ENCODE results near the gene FMNL2.

Gene FMNL2

GRCh38 chr2:152337511-152337903 is 2.5 kb downstream of the FMNL2 start:
- DNase-seq, result no peak

DNA sequence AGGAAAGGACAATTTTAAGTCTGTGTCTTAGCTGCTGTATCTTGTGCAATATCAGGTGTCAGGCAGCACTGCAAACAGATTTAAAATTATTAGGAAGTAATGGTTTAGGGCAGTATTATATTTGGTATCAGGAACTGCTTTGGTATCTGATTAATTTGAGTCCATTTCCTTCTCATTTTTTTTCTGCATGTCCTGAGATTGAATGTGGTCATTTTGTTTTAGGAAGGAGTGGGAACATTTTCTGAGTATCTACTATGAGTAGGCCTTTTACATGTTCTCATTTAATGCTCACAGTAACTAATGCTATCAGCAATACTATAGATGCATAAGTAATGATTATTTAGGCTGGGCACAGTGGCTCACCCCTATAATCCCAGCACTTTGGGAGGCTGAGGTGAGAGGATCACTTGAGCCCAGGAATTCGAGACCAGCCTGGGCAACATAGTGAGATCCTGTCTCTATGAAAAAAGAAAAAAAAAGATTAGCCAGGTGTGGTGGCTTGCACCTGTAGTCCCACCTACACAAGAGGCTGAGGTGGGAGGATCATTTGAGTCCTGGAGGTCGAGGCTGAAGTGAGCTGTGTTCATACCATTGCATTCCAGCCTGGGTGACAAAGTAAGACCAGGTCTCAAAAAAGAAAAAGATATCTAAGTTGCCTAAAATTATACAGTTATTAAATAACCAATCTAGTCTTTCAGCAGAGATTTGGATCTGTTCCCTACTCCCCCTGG is 4.7 kb downstream of the FMNL2 start:
- no peak for DNase-seq

- no peak for DNase-seq
Observed at GRCh38 chr2:152342259-152343046, 7.5 kb downstream of the FMNL2 start.

GRCh38 chr2:152343426-152343825 is 8.5 kb downstream of the FMNL2 start:
- DNase-seq, result no peak

GRCh38 chr2:152344579-152345195 is 9.7 kb downstream of the FMNL2 start:
- no peak for DNase-seq

GRCh38 chr2:152347076-152347475 is 12.1 kb downstream of the FMNL2 start:
- DNase-seq, result no peak

GRCh38 chr2:152348388-152348787 is 13.4 kb downstream of the FMNL2 start:
- no peak for DNase-seq

DNA sequence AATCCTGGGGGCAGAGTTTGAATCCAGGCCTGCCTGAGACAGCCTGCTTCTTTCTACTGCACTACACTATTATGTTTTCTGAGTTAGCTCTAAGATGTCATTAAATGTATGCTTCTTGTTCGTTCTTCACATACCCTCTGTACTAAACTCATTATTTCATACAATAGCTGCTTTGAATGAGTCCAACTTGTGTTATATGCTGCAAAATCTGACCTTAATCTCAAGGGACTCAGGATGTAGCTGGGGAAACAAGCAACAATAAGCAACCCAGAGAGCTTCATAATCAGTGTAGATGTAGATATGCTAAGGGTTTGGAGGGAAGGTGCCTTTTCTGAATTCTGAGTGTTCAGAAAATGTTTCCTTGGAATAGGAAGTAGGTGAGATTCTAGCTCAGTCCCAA is 14.4 kb downstream of the FMNL2 start:
- no peak for DNase-seq

- DNase-seq, result no peak
Observed at GRCh38 chr2:152350155-152350679, 15.2 kb downstream of the FMNL2 start.

DNA sequence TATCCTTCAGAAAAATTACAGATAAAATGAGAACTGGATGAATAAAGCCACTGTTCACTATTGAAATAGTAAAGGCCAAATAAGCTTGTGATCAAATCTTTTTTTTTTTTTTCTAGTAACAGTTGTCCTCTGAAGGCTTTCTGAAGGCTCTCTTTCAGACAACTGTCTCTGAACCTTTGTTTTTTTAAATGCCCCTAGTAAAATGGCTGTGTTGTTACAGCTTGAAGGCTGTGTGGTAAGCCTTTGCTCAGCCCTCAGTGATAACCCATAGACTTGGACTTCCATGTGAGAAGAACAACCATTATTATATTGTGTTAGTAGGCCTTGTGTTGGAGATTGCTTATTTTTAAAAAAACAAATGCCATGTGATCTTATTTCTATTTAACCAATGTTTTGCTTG is 17.6 kb downstream of the FMNL2 start:
- DNase-seq, result peak in 1 of 51 donors; percentile 47

DNA sequence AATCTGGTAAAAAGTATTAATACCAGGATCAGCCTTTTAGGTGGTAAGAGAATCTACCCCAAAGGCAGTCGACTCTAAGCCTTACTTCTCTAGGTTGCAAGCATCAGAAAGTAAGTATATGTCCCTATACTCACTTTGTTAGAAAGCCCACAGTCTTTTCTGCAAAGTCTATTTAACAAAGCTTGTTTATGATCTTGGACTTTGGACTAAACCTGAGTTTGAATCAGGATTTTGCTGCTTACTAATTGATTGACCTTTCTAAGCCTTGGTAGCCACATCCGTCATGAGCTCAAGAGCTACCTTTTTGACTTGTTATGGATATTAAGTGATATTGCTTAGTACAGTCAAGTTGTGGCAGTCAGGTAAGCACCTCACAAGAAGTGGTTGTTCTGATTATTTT is 18.4 kb downstream of the FMNL2 start:
- DNase-seq, result no peak

GRCh38 chr2:152354069-152354755 is 19.2 kb downstream of the FMNL2 start:
- no peak for DNase-seq

DNA sequence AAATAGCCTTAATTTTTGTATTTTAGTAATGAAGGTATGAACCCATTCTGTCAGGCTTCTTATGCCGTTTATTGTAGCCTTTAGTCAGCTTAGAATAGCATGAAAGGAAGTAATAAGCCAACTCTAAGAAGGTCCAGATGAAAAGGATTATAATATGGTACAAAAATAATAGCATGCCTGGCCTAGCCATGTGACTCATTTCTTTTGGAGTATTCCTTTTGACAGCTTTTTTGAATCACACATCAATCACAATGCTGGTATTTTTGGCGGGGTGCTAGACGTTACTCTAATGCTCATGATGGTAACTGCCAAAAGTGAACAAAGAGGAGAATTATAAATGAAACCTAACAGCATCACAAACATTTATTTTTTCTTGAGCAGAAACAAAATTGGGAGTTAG is 19.9 kb downstream of the FMNL2 start:
- no peak for DNase-seq

- no peak for DNase-seq
Observed at GRCh38 chr2:152355409-152355831, 20.4 kb downstream of the FMNL2 start.

DNA sequence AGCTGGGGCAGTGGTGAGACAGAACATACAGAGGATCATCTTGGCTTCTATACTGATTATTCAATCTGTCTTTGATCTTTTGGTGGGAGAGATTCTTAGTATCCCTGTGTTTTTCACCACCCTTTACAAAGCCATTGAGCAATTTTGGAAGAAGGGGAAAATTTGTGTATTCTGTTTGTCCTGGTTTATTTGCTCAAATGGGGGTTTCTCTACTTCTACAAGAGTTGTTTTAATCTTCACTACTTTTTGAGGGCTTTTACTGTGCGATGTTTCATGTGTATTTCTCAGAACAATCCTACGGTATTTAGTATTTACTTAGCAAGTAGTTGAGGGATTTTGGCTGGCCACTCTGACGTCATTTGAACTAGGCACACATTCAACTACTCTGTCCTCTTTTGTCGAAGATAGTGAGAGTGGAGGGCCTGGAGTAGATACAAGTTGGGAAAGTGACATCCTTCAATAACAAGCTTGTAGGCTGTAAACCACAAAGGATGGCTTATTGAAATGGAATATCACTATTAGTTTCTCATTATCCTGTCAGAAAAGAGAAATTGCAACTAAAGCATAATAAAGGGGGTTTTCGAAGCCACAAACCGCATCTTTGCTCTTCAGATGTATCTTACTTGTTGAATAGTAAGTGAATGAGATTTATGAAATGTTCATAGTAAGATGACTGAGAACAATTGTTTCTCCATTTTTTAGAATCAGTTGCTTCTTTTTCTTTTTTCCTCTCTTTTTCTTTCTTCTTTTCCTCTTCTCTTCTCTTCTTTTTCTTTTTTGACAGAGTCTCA is 24.8 kb downstream of the FMNL2 start:
- no peak for DNase-seq

GRCh38 chr2:152363936-152364335 is 29.0 kb downstream of the FMNL2 start:
- no peak for DNase-seq

GRCh38 chr2:152367547-152368390 is 32.8 kb downstream of the FMNL2 start:
- no peak for DNase-seq

DNA sequence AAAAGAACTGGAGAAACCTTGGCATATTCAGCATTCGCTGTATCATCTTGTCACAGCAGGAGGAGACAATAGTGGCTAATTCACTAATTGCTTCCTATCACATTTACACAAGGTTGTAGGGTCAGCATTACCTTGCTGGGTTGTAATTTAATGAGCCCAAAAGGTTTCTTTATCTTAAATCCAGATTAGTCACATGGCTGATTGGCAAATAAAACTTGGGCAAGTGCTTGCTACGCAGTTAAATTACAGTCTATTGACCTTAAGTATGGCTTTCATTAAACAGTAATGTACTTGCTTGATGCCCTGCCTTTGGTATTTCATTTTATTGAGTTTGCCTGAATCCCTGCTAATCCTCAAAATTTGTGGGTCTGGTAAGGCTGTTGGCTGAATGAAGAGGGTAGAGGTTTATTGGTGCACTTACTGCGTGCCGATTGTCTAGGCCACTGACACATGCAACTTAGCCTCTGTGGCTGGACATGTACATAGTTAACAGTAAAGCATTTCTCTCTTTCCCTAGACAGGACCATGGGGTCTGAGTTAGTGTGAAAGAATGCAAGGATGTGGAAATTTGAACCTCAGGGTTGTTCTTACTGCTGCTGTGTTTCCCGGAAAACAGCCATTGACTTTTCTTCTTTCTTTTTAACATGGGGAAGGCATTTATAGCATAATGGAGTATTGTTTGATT is 34.3 kb downstream of the FMNL2 start:
- DNase-seq, result no peak

GRCh38 chr2:152370783-152371182 is 35.8 kb downstream of the FMNL2 start:
- DNase-seq, result no peak
